ENCODE data around the gene BNIP3. TPM values are rescaled to one million over a fixed set of nuclear protein-coding genes. Genes with fewer than 3 reads are reported as not detected.
A peak's percentile ranks its signal among the peaks of the same experiment; 100 is the strongest.

The BNIP3 gene
- total and polyA plus RNA-seq, 2 of the 13 experiments (the other 11 are each of a cell fraction or from before 2014, with no cell fraction given): 73.7 to 223 TPM

DNA sequence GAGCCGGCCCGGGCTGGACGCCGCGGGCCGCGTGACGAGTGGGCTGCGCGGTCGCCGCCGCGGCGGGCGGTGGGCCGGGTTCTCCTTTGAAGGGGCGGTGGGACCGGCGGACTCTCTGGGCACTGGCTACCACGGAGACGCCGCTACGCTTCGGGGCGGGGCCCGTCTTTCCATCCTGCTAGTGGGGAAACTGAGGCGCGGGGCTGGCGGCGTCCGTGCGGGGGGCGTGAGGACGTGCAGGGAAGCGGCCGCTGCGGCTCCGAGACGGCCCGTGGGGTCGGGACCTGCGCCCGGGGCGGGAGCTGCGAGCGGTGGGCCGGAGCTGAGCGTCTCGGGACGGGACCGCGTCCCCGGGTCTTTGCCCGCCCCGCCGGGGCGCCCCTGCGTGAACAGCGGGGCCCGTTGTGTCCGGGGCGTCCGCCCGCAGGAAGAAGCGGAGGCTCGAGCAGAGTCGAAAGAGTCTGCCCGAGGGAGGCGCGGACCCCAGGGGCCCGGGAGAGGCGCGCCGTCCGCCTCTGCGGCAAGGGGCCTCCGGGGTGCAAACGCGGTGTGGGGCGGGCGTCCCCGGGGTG is 548 bp upstream of the BNIP3 start:
- Histone ChIP-seq H3K4me3 (replicated peaks in 1 of 3; ENCODE audit: insufficient read depth in 1 of 3, low read depth in 2 of 3, low read length in 3 of 3) (peak overlapping the region; percentile 44 to 98 (median 64); a peak in 5 of 6 replicates), H3K4me2 (ENCODE audit: low read depth, low read length) (peak overlapping the region; percentile 71), H3K27ac (ENCODE audit: extremely low read length, insufficient read depth, low read length) (peak overlapping the region; percentile 40), H3K4me1 (ENCODE audit: insufficient read depth, low read length) (peaks cover 46% of the 10 kb centered on the region), H3K9ac (ENCODE audit: insufficient read depth, low read depth, low read length) (peak overlapping the region; percentile 61), H3K36me3 (replicated peaks in 1 of 2; ENCODE audit: control insufficient read depth in 1 of 2, insufficient read depth in 2 of 2, low read length in 2 of 2) (peaks cover 2 to 4% of the 10 kb centered on the region in 2 experiments; a peak in 3 of 5 replicates), H3K27me3 (ENCODE audit: control insufficient read depth in 1 of 2, insufficient read depth in 2 of 2, low read length in 2 of 2) (no peaks in the 10 kb centered on the region; a peak in 1 of 5 replicates), H2AFZ (ENCODE audit: low read length) (no peak overlapping the region), H3K9me3 (ENCODE audit: low read length) (no peaks in the 10 kb centered on the region), H4K20me1 (ENCODE audit: insufficient read depth, low read length) (peaks cover 36% of the 10 kb centered on the region), H3K79me2 (ENCODE audit: insufficient read depth, low read length) (peaks cover 44% of the 10 kb centered on the region)
- BruUV-seq (replicated peaks): no TSS peak
- ATAC-seq (no peak), FAIRE-seq (no peak), DNase-seq (ENCODE audit: low spot score) (no peak)
- ChIA-PET POLR2A (interaction anchor here (1.0 to 4.3 kb wide), 5 partner anchors 14 to 90 kb away, joined by 3 to 49 read pairs (median 9); partner anchors contain the start of gene PPP2R2D), CTCF (ENCODE audit: low intra/inter-chr PET ratio, low total read pairs) (no interaction called here)
- WGBS (ENCODE audit: low lambda C conversion rate): 30% methylated on average over 53 of the region's 83 CpGs
- in situ Hi-C loops (cut with HindIII; ENCODE audit: extremely low pct_ligation_motif_present, low pct_unique_long_range_greater_than_20kb): no loop called here
- intact Hi-C loops (cut with micrococcal nuclease; ENCODE audit: unreplicated experiment): no loop called here
- TF ChIP-seq, protein P1, sequence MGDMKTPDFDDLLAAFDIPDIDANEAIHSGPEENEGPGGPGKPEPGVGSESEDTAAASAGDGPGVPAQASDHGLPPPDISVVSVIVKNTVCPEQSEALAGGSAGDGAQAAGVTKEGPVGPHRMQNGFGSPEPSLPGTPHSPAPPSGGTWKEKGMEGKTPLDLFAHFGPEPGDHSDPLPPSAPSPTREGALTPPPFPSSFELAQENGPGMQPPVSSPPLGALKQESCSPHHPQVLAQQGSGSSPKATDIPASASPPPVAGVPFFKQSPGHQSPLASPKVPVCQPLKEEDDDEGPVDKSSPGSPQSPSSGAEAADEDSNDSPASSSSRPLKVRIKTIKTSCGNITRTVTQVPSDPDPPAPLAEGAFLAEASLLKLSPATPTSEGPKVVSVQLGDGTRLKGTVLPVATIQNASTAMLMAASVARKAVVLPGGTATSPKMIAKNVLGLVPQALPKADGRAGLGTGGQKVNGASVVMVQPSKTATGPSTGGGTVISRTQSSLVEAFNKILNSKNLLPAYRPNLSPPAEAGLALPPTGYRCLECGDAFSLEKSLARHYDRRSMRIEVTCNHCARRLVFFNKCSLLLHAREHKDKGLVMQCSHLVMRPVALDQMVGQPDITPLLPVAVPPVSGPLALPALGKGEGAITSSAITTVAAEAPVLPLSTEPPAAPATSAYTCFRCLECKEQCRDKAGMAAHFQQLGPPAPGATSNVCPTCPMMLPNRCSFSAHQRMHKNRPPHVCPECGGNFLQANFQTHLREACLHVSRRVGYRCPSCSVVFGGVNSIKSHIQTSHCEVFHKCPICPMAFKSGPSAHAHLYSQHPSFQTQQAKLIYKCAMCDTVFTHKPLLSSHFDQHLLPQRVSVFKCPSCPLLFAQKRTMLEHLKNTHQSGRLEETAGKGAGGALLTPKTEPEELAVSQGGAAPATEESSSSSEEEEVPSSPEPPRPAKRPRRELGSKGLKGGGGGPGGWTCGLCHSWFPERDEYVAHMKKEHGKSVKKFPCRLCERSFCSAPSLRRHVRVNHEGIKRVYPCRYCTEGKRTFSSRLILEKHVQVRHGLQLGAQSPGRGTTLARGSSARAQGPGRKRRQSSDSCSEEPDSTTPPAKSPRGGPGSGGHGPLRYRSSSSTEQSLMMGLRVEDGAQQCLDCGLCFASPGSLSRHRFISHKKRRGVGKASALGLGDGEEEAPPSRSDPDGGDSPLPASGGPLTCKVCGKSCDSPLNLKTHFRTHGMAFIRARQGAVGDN (CRISPR knock-in tag; IDR thresholded peaks at IDR 0.05): peak; percentile 57
- peak; percentile 65; the same call in 1 of the 2 replicates for TF ChIP-seq POLR2G (IDR thresholded peaks at IDR 0.05; ENCODE audit: low read depth, low read length)
- TF ChIP-seq NR3C1 (CRISPR knock-in tag; IDR thresholded peaks at IDR 0.05): no peak
- TF ChIP-seq DMAP1 (CRISPR knock-in tag; IDR thresholded peaks at IDR 0.05): peak; percentile 6; the same call in 1 of the 2 replicates
- 0 out of 2 replicates have a peak, but pooled peaks have one; percentile 25 for TF ChIP-seq MEIS2 (CRISPR knock-in tag; IDR thresholded peaks at IDR 0.05)
- TF ChIP-seq ZSCAN12 (CRISPR knock-in tag; IDR thresholded peaks at IDR 0.05): peak; percentile 1; the same call in 1 of the 2 replicates
- TF ChIP-seq, protein P2, sequence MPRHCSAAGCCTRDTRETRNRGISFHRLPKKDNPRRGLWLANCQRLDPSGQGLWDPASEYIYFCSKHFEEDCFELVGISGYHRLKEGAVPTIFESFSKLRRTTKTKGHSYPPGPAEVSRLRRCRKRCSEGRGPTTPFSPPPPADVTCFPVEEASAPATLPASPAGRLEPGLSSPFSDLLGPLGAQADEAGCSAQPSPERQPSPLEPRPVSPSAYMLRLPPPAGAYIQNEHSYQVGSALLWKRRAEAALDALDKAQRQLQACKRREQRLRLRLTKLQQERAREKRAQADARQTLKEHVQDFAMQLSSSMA (CRISPR knock-in tag; IDR thresholded peaks at IDR 0.05): no peak
- TF ChIP-seq, protein P3, sequence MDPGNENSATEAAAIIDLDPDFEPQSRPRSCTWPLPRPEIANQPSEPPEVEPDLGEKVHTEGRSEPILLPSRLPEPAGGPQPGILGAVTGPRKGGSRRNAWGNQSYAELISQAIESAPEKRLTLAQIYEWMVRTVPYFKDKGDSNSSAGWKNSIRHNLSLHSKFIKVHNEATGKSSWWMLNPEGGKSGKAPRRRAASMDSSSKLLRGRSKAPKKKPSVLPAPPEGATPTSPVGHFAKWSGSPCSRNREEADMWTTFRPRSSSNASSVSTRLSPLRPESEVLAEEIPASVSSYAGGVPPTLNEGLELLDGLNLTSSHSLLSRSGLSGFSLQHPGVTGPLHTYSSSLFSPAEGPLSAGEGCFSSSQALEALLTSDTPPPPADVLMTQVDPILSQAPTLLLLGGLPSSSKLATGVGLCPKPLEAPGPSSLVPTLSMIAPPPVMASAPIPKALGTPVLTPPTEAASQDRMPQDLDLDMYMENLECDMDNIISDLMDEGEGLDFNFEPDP (CRISPR knock-in tag; conservative IDR thresholded peaks at IDR 0.05): 0 out of 2 replicates have a peak, but pooled peaks have one; percentile 42
- no peak for TF ChIP-seq ZNF816 (CRISPR knock-in tag; IDR thresholded peaks at IDR 0.05; ENCODE audit: borderline replicate concordance)
- 0 out of 2 replicates have a peak, but pooled peaks have one; percentile 9 for TF ChIP-seq ZNF563 (CRISPR knock-in tag; IDR thresholded peaks at IDR 0.05)

All from HepG2 (cell line).